WI38 (cell line): ENCODE results near the gene MAFG.

Experiments used
- H3K4me3 ChIP-seq: 2 replicates; pipeline ENCODE4 v1.5.1; 2011; ENCODE audit warnings: low read depth, mild to moderate bottlenecking, control low read depth, low read length
- CTCF ChIP-seq: IDR thresholded peaks from 2 replicates; pipeline ENCODE4 v1.5.1; 2012; ENCODE audit warnings: low read depth, mild to moderate bottlenecking, control low read depth, low read length

MAFG gene

GRCh38 chr17:81939881-81940385, 12.4 kb upstream of the MAFG start:
- TF ChIP-seq CTCF, result no peak
- H3K4me3 ChIP-seq, result no peak overlapping the region

DNA sequence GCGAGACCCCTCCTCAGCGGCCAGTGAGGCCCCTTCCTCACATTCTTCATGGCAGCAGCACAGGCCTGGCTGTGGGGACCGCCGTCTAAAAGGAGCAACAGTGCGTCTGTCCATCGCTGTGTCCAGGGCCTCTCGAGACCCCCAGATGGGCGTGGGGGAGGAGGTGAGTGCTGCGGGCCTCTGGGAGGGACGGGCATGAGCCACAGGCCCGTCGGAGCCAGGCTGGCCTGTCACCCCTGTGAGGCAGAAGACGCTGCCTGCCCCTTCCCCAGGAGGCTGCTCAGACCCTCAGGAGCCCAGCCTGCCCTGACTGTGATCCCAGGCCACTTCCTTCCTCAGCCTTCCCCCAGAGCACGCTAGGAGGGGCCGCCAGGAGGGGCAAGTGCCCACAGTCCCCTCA, 11.7 kb upstream of the MAFG start:
- TF ChIP-seq CTCF, result no peak
- no peak overlapping the region for H3K4me3 ChIP-seq

- TF ChIP-seq CTCF, result no peak
- no peak overlapping the region for H3K4me3 ChIP-seq
Measured at GRCh38 chr17:81935709-81936084, 8.2 kb upstream of the MAFG start.

DNA sequence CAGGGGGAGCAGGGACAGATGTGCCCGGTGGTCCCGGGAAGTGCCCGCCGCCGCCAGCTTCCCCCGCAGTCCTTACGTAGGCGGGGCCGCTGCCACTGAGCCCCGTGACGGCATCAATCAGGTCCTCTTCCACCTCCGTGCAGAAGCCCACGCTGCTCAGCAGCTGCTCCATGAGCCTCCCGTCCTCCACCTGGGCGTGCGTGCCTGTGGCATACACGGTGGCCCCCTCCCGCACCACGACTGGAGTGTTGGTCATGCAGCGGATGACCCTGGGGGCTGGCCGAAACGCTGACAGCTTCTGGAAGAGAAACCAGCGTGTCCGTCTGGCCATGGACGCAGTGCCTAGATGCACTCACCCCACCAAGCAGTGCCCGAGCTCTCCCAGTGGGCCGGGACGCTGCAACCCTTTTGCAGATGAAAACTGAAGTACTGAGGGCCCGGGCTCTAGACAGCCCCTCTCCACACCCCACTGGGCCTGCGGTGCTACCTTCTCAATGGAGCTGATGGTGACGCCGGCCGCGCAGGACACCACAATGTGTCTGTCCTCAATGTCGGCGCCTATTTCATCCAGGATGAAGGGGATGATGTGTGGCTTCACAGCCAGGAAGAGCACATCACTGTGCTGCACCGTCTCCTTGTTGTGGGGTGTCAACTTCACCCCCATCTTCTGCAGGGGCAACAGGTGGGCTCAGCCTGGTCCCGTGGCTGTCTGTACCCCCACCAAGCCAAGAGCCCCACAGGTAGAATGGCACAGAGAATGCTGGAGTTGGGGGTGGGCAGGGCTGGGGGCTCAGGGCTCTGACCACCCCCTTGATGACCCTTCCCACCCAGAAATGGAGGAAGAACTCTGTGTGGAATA, 7.5 kb upstream of the MAFG start:
- H3K4me3 ChIP-seq, result no peak overlapping the region
- TF ChIP-seq CTCF, result no peak

DNA sequence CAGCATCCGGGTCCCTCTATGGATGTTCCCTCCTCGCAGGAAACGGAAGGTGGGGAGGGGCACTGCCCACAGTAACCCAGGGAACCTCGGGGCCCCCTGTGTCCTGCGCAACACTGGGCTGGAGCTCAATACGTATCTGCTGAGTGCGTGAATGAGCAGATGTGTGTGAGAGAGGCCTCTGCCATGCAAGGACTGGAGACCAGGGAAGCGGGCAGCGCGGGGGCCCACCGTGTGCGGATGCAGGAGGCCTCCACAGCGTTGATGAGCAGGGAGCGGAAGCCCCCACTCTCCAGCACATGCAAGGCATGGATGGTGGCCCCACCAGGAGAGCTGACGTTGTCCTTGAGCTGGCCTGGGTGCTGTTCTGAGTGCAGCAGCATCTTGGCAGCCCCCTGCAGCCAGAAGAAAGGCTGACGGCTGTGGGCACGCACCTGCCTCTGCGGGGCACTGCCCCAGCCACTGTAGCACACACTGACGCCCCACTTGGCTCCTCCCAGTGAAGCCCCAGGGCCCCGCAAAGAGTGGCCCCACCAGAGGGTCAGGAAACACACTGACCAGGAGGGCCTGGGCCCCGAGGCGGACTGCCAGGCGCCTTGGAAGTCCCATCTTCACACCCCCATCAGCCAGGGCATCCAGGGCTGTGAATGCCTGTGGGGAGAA, 6.7 kb upstream of the MAFG start:
- no peak overlapping the region for H3K4me3 ChIP-seq
- TF ChIP-seq CTCF, result no peak

- no peak for TF ChIP-seq CTCF
- no peak overlapping the region for H3K4me3 ChIP-seq
Measured at GRCh38 chr17:81933178-81933699, 5.7 kb upstream of the MAFG start.
